Left cardiac atrium (tissue), 4 donors: ENCODE results near the gene SMIM3. TPM values are rescaled to one million over a fixed set of nuclear protein-coding genes. Genes with fewer than 3 reads are reported as not detected.
A peak's percentile ranks its signal among the peaks of the same experiment; 100 is the strongest.
"Not testable (repeated sequence)": the region's sequence is repeated elsewhere in the genome, so short reads cannot be mapped to it uniquely, and the experiment has no call there.

Experiments
- ATAC-seq, 2 donors: fragments of 200-7000 bp; cut with Tn5 transposase; one replicate each; pipeline ENCODE4 v1.9.1; 2020; ENCODE audit warnings: mild to moderate bottlenecking in 2 of 2, moderate library complexity in 2 of 2
- DNase-seq: peaks from one replicate; pipeline ENCODE4 v3.0.0-alpha.2; 2020
- intact Hi-C, 2 donors: fragments of 100-400 bp; cut with DNase I; formaldehyde crosslinking; loops; one replicate each; pipeline versions ENCODE4 v1.14.1 to v1.15.1; 2022 to 2023
- total RNA-seq, 2 donors: library from RNA; stranded (reverse); fragmentation: NEBNext Ultra II Directional; extraction: Animal tissue kit (Norgen Biotek cat#: 25700); gene quantifications; one replicate each; pipeline ENCODE4 v1.2.1, GENCODE V29; 2021
- donor health status: DM: no; HTN: yes; CAD: no.
- donor health status: DM: no; HTN: yes; CAD: no; lungs with severe emphysema.
- donor health status: DM: yes; HTN: yes; CAD: no.
- donor health status: Dilated cardiomyopathy.

Gene SMIM3
- total RNA-seq, 2 donors from 2014 or later: 27.9 to 37.8 TPM

GRCh38 chr5:150788977-150789376 is 10.4 kb downstream of the SMIM3 start:
- intact Hi-C loops: no loop called here
- DNase-seq (no peak), ATAC-seq (no peak)

GRCh38 chr5:150789450-150789849 is 10.9 kb downstream of the SMIM3 start:
- ATAC-seq (no peak), DNase-seq (no peak)
- intact Hi-C loops: no loop called here

GRCh38 chr5:150789943-150790611 is 11.5 kb downstream of the SMIM3 start:
- peak; percentile 68 for DNase-seq
- intact Hi-C loops: no loop called here
- ATAC-seq: peak; percentile 75 to 96

DNA sequence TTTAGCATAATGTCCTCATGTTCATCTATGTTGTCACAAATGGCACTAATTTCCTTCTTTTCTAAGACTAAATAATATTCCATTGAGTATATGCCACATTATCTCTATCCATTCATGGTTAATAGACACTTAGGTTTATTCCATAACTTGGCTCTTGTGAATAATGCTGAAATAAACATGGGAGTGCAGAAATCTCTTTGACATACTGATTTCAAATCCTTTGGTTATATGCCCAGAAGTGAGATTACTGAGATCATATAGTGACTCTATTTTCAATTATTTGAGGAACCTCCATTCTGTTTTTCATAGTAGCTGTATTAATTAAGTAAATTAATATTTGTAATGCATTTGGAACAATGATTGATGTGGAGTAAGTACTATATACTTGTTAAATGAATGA is 13.0 kb downstream of the SMIM3 start:
- intact Hi-C loops: no loop called here
- ATAC-seq (no peak), DNase-seq (no peak)

- DNase-seq, intact Hi-C loops, ATAC-seq: not testable (repeated sequence)
Measured at GRCh38 chr5:150793423-150793888, 14.9 kb downstream of the SMIM3 start.

DNA sequence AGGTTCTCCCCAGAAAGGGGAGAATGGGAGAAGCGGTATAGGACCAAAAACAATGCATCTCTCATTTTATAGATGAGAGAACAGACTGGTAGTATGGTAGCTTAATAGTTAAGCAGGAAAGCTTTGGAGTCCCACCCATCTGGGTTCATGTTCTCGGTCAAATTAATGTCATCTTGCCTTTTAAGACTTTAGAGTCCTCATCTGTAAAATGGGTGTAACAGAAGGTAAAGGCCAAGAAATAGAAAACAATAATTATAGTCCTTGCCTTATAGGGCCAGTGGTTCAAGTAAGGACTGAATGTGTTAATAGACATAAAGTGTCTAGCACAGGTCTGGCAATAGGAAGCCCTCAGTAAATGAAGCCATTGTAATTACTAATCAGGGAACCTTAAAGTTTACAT is 16.4 kb downstream of the SMIM3 start:
- intact Hi-C loops: no loop called here
- ATAC-seq (no peak), DNase-seq (no peak)

DNA sequence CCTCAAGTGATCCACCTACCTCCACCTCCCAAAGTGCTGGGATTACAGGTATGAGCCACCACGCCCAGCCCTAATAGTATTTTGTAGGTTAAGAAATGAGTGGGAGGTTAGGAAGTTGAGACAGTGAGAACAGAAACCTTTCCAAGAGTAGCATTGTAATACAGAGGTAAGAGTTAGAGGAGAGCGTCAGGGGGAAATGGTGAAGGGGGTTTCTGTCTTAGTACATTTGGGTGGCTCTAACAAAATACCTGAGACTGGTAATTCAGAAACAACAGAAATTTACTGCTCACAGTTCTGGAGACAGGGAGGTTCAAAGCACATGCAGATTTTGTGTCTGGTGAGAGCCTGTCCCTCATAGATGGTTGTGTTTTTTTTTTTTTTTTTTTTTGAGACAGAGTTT is 18.8 kb downstream of the SMIM3 start:
- intact Hi-C loops: no loop called here
- DNase-seq: no peak
- ATAC-seq: no peak

DNA sequence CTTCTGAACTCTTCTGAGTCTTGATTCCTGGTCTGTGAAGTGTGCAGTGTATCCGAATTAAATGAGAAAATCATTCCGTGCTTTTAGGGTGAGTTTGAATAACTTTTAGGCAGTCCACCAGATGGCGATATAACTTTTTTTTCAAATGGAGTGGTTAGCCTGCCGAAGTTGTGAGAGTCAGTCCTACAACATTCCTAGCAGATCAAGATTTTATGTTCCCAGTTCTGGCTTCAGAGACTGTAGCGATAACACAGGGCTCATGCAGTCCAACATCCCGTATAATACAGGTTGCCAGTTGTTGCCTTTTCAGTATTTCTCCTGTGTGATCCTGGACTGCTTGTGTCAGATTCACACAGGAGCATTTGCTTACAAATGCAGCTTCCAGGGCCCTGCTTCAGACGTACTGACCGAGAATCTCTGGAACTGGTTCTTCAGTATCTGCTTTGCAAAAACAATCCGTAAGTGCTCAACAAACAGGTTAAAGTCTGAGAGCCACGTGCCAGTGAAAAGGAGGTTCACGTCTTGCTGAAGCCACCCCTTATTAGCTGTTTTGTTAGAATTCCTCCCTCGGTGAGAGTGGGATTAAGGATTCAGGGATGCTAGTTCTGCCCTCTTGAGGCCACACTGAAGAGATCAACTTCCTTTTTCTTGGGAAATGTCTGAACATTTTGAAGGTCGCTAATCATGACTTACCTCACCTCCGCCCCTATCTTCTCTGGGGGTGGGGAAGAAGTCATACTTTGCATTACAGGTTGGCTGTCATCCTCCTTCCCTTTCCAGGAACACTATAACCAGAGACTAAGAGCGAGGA is 22.8 kb downstream of the SMIM3 start:
- ATAC-seq: peak; percentile 71 to 93
- intact Hi-C loops: loop anchor here in 1 of 2 donors (1.0 kb wide), 1 partner anchor 46 kb away; no protein-coding TSS in a partner anchor
- no peak for DNase-seq

DNA sequence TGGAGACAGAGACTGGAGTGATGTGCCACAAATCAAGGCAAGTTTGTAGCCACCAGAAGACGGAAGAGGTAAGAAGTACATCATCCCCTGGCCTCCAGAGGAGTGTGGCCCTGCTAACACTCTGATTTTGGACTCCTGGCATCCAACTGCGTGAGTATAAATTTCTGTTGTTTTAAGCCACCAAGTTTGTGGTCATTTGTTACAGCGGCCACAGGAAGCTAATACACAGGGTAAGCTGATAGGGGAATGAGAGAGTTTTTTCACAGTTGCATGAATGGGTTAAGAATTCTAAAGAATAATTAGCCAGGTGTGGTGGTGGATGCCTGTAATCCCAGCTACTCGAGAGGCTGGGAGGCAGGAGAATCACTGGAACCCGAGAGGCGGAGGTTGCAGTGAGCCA is 25.8 kb downstream of the SMIM3 start:
- ATAC-seq: no peak
- intact Hi-C loops: no loop called here
- no peak for DNase-seq

DNA sequence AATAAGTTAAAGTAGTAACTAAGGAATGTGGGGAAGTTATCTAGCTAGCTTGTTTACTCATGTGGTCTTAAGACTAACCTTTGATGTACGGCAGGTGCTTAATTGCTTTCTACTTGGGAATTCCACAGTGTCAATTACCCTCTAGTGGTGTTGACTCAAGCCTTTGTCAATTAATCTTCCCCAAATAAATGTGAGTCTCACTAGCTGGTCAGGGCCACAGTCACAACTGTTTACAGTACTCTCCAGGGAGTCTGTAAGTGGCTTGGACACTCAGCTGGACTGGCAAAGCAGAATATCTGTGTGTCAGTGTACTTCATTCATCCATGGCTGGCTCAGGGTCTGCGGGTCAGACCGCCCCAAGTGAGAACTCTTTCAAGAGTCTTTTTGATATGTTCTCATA is 30.8 kb downstream of the SMIM3 start:
- no peak for ATAC-seq
- intact Hi-C loops: no loop called here
- no peak for DNase-seq

DNA sequence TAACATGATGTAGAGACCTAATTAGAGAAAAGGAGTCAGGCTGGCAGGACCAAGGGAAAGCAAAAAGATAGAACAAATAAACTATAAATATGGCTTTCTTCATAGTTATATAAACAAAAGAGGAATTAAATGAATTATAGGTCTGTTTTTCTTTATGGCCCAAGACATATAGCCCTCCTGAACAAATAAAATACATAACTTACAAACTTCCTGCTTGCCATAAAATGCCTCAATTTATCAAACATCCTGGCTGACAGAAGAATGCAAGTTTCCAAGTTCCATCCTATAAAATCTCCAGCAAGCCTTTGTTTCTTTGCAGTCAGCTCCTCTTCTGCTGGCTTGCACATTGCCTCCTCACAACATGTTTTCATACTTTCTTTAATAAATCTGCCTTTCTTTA is 36.5 kb downstream of the SMIM3 start:
- intact Hi-C loops: no loop called here
- DNase-seq: no peak
- ATAC-seq: no peak

- ATAC-seq (no peak), DNase-seq (no peak)
- intact Hi-C loops: no loop called here
Measured at GRCh38 chr5:150816946-150817345, 38.4 kb downstream of the SMIM3 start.

- intact Hi-C loops: no loop called here
- DNase-seq: no peak
- no peak for ATAC-seq
Measured at GRCh38 chr5:150829744-150830143, 51.2 kb downstream of the SMIM3 start.

GRCh38 chr5:150831821-150832220 is 53.3 kb downstream of the SMIM3 start:
- intact Hi-C loops, ATAC-seq, DNase-seq: not testable (repeated sequence)

GRCh38 chr5:150836064-150836463 is 57.5 kb downstream of the SMIM3 start:
- DNase-seq: no peak
- no peak for ATAC-seq
- intact Hi-C loops: no loop called here

- intact Hi-C loops: no loop called here
- DNase-seq (no peak), ATAC-seq (no peak)
Measured at GRCh38 chr5:150836703-150837102, 58.1 kb downstream of the SMIM3 start.

GRCh38 chr5:150845185-150845859 is 66.8 kb downstream of the SMIM3 start:
- not testable (repeated sequence) for ATAC-seq, DNase-seq
- intact Hi-C loops: loop anchor here (5.0 to 10.0 kb wide), 2 partner anchors 281 to 288 kb away; no protein-coding TSS in a partner anchor

DNA sequence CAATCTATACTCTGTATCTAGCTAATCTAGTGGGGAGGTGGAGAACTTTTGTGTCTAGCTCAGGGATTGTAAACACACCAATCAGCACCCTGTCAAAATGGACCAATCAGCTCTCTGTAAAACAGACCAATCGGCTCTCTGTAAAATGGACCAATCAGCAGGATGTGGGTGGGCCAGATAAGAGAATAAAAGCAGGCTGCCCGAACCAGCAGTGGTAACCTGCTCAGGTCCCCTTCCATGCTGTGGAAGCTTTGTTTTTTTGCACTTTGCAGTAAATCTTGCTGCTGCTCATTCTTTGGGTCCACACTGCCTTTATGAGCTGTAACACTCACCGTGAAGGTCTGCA is 67.7 kb downstream of the SMIM3 start, which contains the start of gene IRGM:
Gene IRGM, plus strand, starts transcription at position 214 of the 346 bp plus-strand sequence. CDS start 1,603 bp downstream, outside the sequence.
- intact Hi-C loops: loop anchor here (5.0 to 10.0 kb wide), 2 partner anchors 281 to 289 kb away; no protein-coding TSS in a partner anchor
- not testable (repeated sequence) for ATAC-seq, DNase-seq
